Measurements from ENCODE around the gene BMP6. TPM values are rescaled to one million over a fixed set of nuclear protein-coding genes. Genes with fewer than 3 reads are reported as not detected.
A peak's percentile ranks its signal among the peaks of the same experiment; 100 is the strongest.

The BMP6 gene
- total RNA-seq, 2 donors from 2014 or later = 0.45 to 16.8 TPM

GRCh38 chr6:7919871-7920270 is 194.0 kb downstream of the BMP6 start:
- peak; percentile 44 for ATAC-seq

GRCh38 chr6:7920425-7920824 is 194.5 kb downstream of the BMP6 start:
- Mint-ChIP-seq H3K27me3 (no peaks in the 10 kb centered on the region), H3K4me3 (no peak overlapping the region), H3K4me1 (no peaks in the 10 kb centered on the region)

More at GRCh38 chr6:7919871-7920270, 194.0 kb downstream of the BMP6 start:
- no peaks in the 10 kb centered on the region for H3K9me3 ChIP-seq (ENCODE audit: control insufficient read depth, low read length, poor library complexity, severe bottlenecking)
- no peaks in the 10 kb centered on the region for H3K36me3 Mint-ChIP-seq (ENCODE audit: low read depth)
- DNase-seq = no peak
- H3K27ac Mint-ChIP-seq = no peak overlapping the region
- no peaks in the 10 kb centered on the region for H3K27me3 Mint-ChIP-seq
- no peak overlapping the region for H3K4me3 Mint-ChIP-seq
- no peaks in the 10 kb centered on the region for H3K4me1 Mint-ChIP-seq

GRCh38 chr6:7921046-7921445 is 195.1 kb downstream of the BMP6 start:
- peaks cover 3% of the 10 kb centered on the region for H3K9me3 ChIP-seq (ENCODE audit: control insufficient read depth, low read length, poor library complexity, severe bottlenecking)
- no peak for ATAC-seq
- DNase-seq = no peak
- H3K4me1 Mint-ChIP-seq = no peaks in the 10 kb centered on the region
- H3K27me3 Mint-ChIP-seq = no peaks in the 10 kb centered on the region
- H3K27ac Mint-ChIP-seq = no peak overlapping the region
- H3K36me3 Mint-ChIP-seq (ENCODE audit: low read depth) = no peaks in the 10 kb centered on the region
- H3K4me3 Mint-ChIP-seq = no peak overlapping the region

More at GRCh38 chr6:7920425-7920824, 194.5 kb downstream of the BMP6 start:
- ATAC-seq = no peak
- DNase-seq = no peak
- no peaks in the 10 kb centered on the region for H3K36me3 Mint-ChIP-seq (ENCODE audit: low read depth)
- peaks cover 2% of the 10 kb centered on the region for H3K9me3 ChIP-seq (ENCODE audit: control insufficient read depth, low read length, poor library complexity, severe bottlenecking)
- no peak overlapping the region for H3K27ac Mint-ChIP-seq

GRCh38 chr6:7921632-7922092 is 195.8 kb downstream of the BMP6 start:
- Mint-ChIP-seq H3K27ac (no peak overlapping the region), H3K4me1 (no peaks in the 10 kb centered on the region), H3K4me3 (no peak overlapping the region), H3K36me3 (ENCODE audit: low read depth) (no peaks in the 10 kb centered on the region), H3K27me3 (no peaks in the 10 kb centered on the region)
- DNase-seq (no peak), ATAC-seq (no peak)
- H3K9me3 ChIP-seq (ENCODE audit: control insufficient read depth, low read length, poor library complexity, severe bottlenecking) = peaks cover 3% of the 10 kb centered on the region

GRCh38 chr6:7922596-7922995 is 196.7 kb downstream of the BMP6 start:
- DNase-seq = no peak
- Mint-ChIP-seq H3K4me1 (no peaks in the 10 kb centered on the region), H3K36me3 (ENCODE audit: low read depth) (no peaks in the 10 kb centered on the region), H3K4me3 (no peak overlapping the region), H3K27me3 (no peaks in the 10 kb centered on the region), H3K27ac (no peak overlapping the region)
- ATAC-seq = no peak
- peaks cover 3% of the 10 kb centered on the region for H3K9me3 ChIP-seq (ENCODE audit: control insufficient read depth, low read length, poor library complexity, severe bottlenecking)

- Mint-ChIP-seq H3K4me1 (no peaks in the 10 kb centered on the region), H3K27ac (no peak overlapping the region), H3K36me3 (ENCODE audit: low read depth) (no peaks in the 10 kb centered on the region), H3K27me3 (peaks cover 4% of the 10 kb centered on the region), H3K4me3 (no peak overlapping the region)
- H3K9me3 ChIP-seq (ENCODE audit: control insufficient read depth, low read length, poor library complexity, severe bottlenecking) = peaks cover 3% of the 10 kb centered on the region
- DNase-seq (no peak), ATAC-seq (no peak)
Measured at GRCh38 chr6:7924867-7925266, 199.0 kb downstream of the BMP6 start.

Other genes starting within 250 kb of the BMP6 start
- under 1 TPM in 1 of 2 donors, not detected in 1; 0.05 TPM for gene DSP, start 184.4 kb upstream of the BMP6 start, total RNA-seq
- 1 to 10 TPM; 6.8 to 9.6 TPM for gene SNRNP48, start 135.9 kb upstream of the BMP6 start, total RNA-seq
- 10 to 100 TPM; 18.6 to 19.8 TPM for gene TXNDC5, start 184.7 kb downstream of the BMP6 start, total RNA-seq